Stomach (tissue), 9 donors: ENCODE data around the gene GOPC. TPM values are rescaled to one million over a fixed set of nuclear protein-coding genes. Genes with fewer than 3 reads are reported as not detected.

Experiments
- DNase-seq, 2 donors: peaks; one replicate each; pipeline versions ENCODE4 v3.0.0 to v3.0.0-alpha.2; 2013 to 2019
- H3K27ac ChIP-seq, 5 donors: fragments of 200-600 bp in 4 of 5; sonication (generic) in 4 of 5; one replicate each; pipeline ENCODE4 v1.5.1; 2013 to 2019; ENCODE audit warnings: mild to moderate bottlenecking in 1 of 5, moderate library complexity in 1 of 5
- H3K27me3 ChIP-seq, 3 donors: fragments of 200-600 bp; sonication (generic); one replicate each; pipeline ENCODE4 v1.5.1; 2017 to 2019; ENCODE audit warnings: mixed run types in 1 of 3
- H3K36me3 ChIP-seq, 4 donors: fragments of 200-600 bp; sonication (generic); 1 replicate in 3 of 4; 2 replicates in 1 of 4; pipeline ENCODE4 v1.5.1; 2016 to 2019
- H3K4me1 ChIP-seq, 4 donors: fragments of 200-600 bp; sonication (generic); one replicate each; pipeline ENCODE4 v1.5.1; 2016 to 2019
- H3K4me3 ChIP-seq, 4 donors: fragments of 200-600 bp; sonication (generic) in 3 of 4; one replicate each; pipeline ENCODE4 v1.5.1; 2016 to 2019; ENCODE audit warnings: mild to moderate bottlenecking in 1 of 4
- H3K9me3 ChIP-seq, 4 donors: fragments of 200-600 bp; sonication (generic); one replicate each; pipeline ENCODE4 v1.5.1; 2016 to 2019
- CTCF ChIP-seq, 7 experiments: fragments of 450-650 bp in 4 of 7; fragments of 200-600 bp in 3 of 7; sonication (generic) in 3 of 7; IDR thresholded peaks; one replicate each; pipeline ENCODE4 v1.5.1; 2016 to 2019; ENCODE audit warnings: antibody characterized with exemption in 7 of 7, control low read depth in 2 of 7, mild to moderate bottlenecking in 1 of 7
- EP300 ChIP-seq: sonication (generic); formaldehyde crosslinking; IDR thresholded peaks from one replicate; pipeline ENCODE4 v1.6.1; 2017; ENCODE audit warnings: antibody characterized with exemption
- POLR2A ChIP-seq, 4 donors: fragments of 450-650 bp; IDR thresholded peaks; one replicate each; pipeline ENCODE4 v1.6.1; 2016; ENCODE audit warnings: antibody characterized with exemption in 4 of 4, control low read depth in 2 of 4, mild to moderate bottlenecking in 1 of 4, moderate library complexity in 1 of 4
- POLR2AphosphoS5 ChIP-seq, 3 donors: sonication (generic); formaldehyde crosslinking; IDR thresholded peaks; one replicate each; pipeline ENCODE4 v1.6.1; 2016; ENCODE audit warnings: antibody characterized with exemption in 3 of 3
- WGBS, 5 donors: extraction: QIAGEN DNeasy Blood & Tissue Kit in 3 of 5; methylation state at CpG; one replicate each; pipeline versions ENCODE4 v1.1.5 to v1.1.7; 2013 to 2018; 5-methylcytosine and 5-hydroxymethylcytosine counted together
- intact Hi-C: fragments of 100-400 bp; cut with DNase I; formaldehyde crosslinking; loops from one replicate; pipeline ENCODE4 v1.15.1; 2023; ENCODE audit warnings: low total_unique reads
- polyA plus RNA-seq, 3 donors: library from polyadenylated mRNA; stranded (reverse); fragments of 200-250 nt; gene quantifications; one replicate each; pipeline ENCODE4 v1.2.3, GENCODE V29; 2013
- total RNA-seq, 5 donors: library from RNA; depleted of rRNA; stranded (reverse); fragments of >200 nt; gene quantifications; one replicate each; pipeline versions ENCODE4 v1.1.0 to v1.2.3, GENCODE V29; 2014 to 2016
- donor health status: healthy with polysubstance abuse.
- donor health status: Bipolar disorder and iron deficiency.
- donor health status: healthy.

Gene GOPC
- total and polyA plus RNA-seq, 8 donors = 4.7 to 49.4 (median 13.8) TPM

- Histone ChIP-seq H3K4me3 (no peak overlapping the region), H3K4me1 (peaks cover 0 to 13% (median 3%) of the 10 kb centered on the region in 4 donors), H3K9me3 (no peaks in the 10 kb centered on the region), H3K27ac (no peak overlapping the region), H3K36me3 (no peaks in the 10 kb centered on the region), H3K27me3 (no peaks in the 10 kb centered on the region)
- WGBS, 5 donors = 85 to 98% (median 87%) methylated on average over 3 of the region's 3 CpGs
- intact Hi-C loops = no loop called here
- no peak for TF ChIP-seq CTCF (IDR thresholded peaks at IDR 0.05)
- TF ChIP-seq POLR2AphosphoS5 (IDR thresholded peaks at IDR 0.05) = no peak
- no peak for TF ChIP-seq EP300
- no peak for TF ChIP-seq POLR2A (IDR thresholded peaks at IDR 0.05)
- no peak for DNase-seq
Observed at GRCh38 chr6:117607511-117607910, 5.2 kb upstream of the GOPC start.

DNA sequence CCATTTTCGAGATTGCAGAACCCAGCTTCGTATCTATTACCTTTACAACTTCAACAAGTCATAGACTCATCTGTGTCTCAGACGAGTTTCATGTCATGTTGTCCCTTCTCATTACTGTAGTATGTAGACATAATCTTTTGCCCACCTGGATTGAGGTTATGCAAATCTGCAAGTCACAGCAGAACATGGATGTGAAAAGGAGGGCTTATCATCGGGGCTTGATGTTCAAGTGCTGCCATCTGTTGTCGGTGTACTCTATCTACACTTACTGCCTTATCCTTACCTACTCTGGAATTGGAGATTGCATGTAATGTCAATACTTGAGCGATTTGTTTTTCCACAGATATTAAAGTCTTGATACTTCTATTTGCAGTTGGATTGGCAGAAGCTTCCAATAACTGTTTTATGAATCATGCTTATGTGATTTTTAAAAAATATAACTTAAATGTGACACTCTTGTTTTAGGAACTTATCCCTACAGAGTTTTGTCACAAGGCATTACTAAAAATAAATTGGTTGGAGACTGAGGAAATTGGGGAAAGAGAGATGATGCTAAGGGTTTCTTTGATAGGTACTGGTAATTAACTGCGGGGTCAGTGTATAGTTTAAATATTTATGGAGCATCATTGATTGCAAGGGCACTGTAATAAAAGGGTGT lies 3.0 kb upstream of the GOPC start:
- 25 to 33% (median 28%) methylated on average over 7 of the region's 7 CpGs for WGBS, 5 donors
- DNase-seq = peak; percentile 39 to 89
- H3K4me3 ChIP-seq = no peak overlapping the region
- intact Hi-C loops = no loop called here
- no peaks in the 10 kb centered on the region for H3K36me3 ChIP-seq
- TF ChIP-seq POLR2A (IDR thresholded peaks at IDR 0.05) = no peak
- TF ChIP-seq CTCF (IDR thresholded peaks at IDR 0.05) = peak in 5 of 7 experiments; percentile 50 to 72 (median 63)
- peak in 1 of 3 donors; percentile 50 for TF ChIP-seq POLR2AphosphoS5 (IDR thresholded peaks at IDR 0.05)
- no peak for TF ChIP-seq EP300
- H3K9me3 ChIP-seq = no peaks in the 10 kb centered on the region
- H3K4me1 ChIP-seq = peaks cover 6 to 26% (median 17%) of the 10 kb centered on the region in 4 donors
- H3K27ac ChIP-seq = no peak overlapping the region
- H3K27me3 ChIP-seq = no peaks in the 10 kb centered on the region

DNA sequence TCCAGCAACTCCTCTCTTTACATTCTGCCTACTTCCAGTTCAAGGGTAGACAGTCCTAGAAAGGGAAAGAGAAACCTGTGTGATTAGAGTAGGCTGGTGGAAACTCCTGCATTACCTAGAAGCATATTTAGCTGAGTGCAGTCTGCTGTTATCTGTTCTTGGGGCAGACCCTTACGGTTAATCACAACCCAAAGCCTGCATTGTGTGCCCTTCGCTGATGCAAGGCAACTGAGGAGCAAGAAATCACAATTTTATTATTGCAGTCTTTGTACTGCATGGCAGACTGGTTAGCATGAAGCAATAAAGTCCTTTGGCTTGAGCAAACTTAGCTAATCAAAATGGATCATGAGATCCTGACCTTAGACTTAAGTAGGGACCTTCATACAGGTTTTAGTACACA lies 1.5 kb upstream of the GOPC start:
- H3K4me1 ChIP-seq = peaks cover 9 to 41% (median 28%) of the 10 kb centered on the region in 4 donors
- intact Hi-C loops = no loop called here
- H3K9me3 ChIP-seq = no peaks in the 10 kb centered on the region
- H3K27ac ChIP-seq = no peak overlapping the region
- peak in 1 of 2 donors; percentile 10 for DNase-seq
- TF ChIP-seq CTCF (IDR thresholded peaks at IDR 0.05) (no peak), POLR2AphosphoS5 (IDR thresholded peaks at IDR 0.05) (no peak), EP300 (no peak), POLR2A (IDR thresholded peaks at IDR 0.05) (no peak)
- WGBS, 5 donors = 75 to 85% (median 82%) methylated on average over 2 of the region's 2 CpGs
- no peaks in the 10 kb centered on the region for H3K36me3 ChIP-seq
- no peak overlapping the region for H3K4me3 ChIP-seq
- H3K27me3 ChIP-seq = no peaks in the 10 kb centered on the region

DNA sequence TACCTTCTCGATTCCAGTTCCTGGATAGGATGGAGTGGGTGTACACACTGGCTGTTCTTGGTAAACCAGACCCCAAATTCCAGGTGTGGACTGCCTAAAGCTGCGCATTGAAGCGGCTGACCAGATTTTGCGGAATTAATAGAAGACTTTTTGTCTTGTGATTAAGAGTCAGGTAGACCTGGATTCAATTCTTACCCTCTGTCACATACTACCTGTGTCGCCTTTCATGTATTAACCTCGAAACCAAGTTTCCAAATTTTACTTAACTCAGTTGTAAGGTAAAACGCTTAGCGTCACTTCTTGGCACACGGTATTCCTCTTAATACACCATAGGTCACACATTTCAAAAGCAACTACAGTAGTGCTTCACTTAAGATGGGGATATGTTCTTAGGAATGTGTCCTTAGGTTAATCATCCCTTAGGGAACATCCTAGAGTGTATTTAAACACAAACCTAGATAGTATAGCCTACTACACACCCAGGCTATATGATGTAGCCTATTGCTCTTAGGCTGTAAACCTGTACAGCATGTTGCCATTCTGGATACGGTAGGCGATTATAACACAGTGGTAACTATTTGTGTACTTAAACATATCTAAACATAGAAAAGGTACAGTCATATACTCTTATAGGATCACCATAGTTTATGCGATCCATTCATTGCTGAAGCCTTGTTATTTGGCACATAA lies 733 bp upstream of the GOPC start:
- intact Hi-C loops = no loop called here

More for the DNA sequence above, 733 bp upstream of the GOPC start:
- H3K4me1 ChIP-seq = peaks cover 9 to 49% (median 30%) of the 10 kb centered on the region in 4 donors
- no peak for DNase-seq
- H3K27ac ChIP-seq = peak overlapping the region; percentile 90 to 93 (median 92)
- 51 to 58% (median 54%) methylated on average over 12 of the region's 12 CpGs for WGBS, 5 donors
- H3K4me3 ChIP-seq = peak overlapping the region; percentile 90 to 100 (median 94)
- TF ChIP-seq POLR2A (IDR thresholded peaks at IDR 0.05) (no peak), CTCF (IDR thresholded peaks at IDR 0.05) (no peak), POLR2AphosphoS5 (IDR thresholded peaks at IDR 0.05) (no peak)
- no peaks in the 10 kb centered on the region for H3K27me3 ChIP-seq
- no peaks in the 10 kb centered on the region for H3K9me3 ChIP-seq
- peaks cover 0 to 7% (median 3%) of the 10 kb centered on the region in 4 donors for H3K36me3 ChIP-seq
